HTR-8/SVneo (cell line): ENCODE measurements around the gene FAM120C.

Experiments used
- DNase-seq: peaks from one replicate; pipeline ENCODE4 v3.0.0; 2011; ENCODE audit warnings: low spot score, mixed read lengths; ENCODE audit not compliant: insufficient read length
- FAIRE-seq: peaks from 2 replicates; lab custom pipeline; 2011; peaks lifted over from hg19 to GRCh38; lab: Jason Lieb, UNC

The FAM120C gene

GRCh38 chrX:54182864-54183613 lies at the start of gene FAM120C:
FAM120C (minus strand) TSS chrX:54183254; CDS start chrX:54183198, 56 bp downstream.
- FAIRE-seq, result no peak
- peak; percentile 68 for DNase-seq

GRCh38 chrX:54230435-54231148 lies 47.5 kb upstream of the FAM120C start:
- FAIRE-seq (no peak), DNase-seq (no peak)

GRCh38 chrX:54223581-54223980 lies 40.5 kb upstream of the FAM120C start:
- no peak for FAIRE-seq
- DNase-seq, result no peak

- DNase-seq, result no peak
Observed at GRCh38 chrX:54213603-54214002, 30.5 kb upstream of the FAM120C start.

GRCh38 chrX:54208531-54208930 lies 25.5 kb upstream of the FAM120C start:
- no peak for FAIRE-seq
- no peak for DNase-seq

More at GRCh38 chrX:54213603-54214002, 30.5 kb upstream of the FAM120C start:
- no peak for FAIRE-seq

- no peak for FAIRE-seq
- DNase-seq, result no peak
Observed at GRCh38 chrX:54198262-54198661, 15.2 kb upstream of the FAM120C start.

GRCh38 chrX:54194982-54195588 lies 12.0 kb upstream of the FAM120C start:
- no peak for FAIRE-seq
- DNase-seq, result no peak

GRCh38 chrX:54193085-54193821 lies 10.2 kb upstream of the FAM120C start:
- DNase-seq, result no peak
- no peak for FAIRE-seq

GRCh38 chrX:54184474-54184873 lies 1.4 kb upstream of the FAM120C start:
- FAIRE-seq (no peak), DNase-seq (no peak)

GRCh38 chrX:54182194-54182863 lies 725 bp downstream of the FAM120C start:
- DNase-seq (peak; percentile 17), FAIRE-seq (no peak)

GRCh38 chrX:54181202-54181953 lies 1.7 kb downstream of the FAM120C start:
- DNase-seq (no peak), FAIRE-seq (no peak)

- FAIRE-seq, result no peak
- no peak for DNase-seq
Observed at GRCh38 chrX:54180403-54180802, 2.7 kb downstream of the FAM120C start.

GRCh38 chrX:54178100-54178940 lies 4.7 kb downstream of the FAM120C start:
- DNase-seq, result peak; percentile 25

GRCh38 chrX:54177306-54177705 lies 5.7 kb downstream of the FAM120C start:
- no peak for FAIRE-seq
- no peak for DNase-seq

More at GRCh38 chrX:54178100-54178940, 4.7 kb downstream of the FAM120C start:
- FAIRE-seq, result no peak

- DNase-seq, result no peak
- no peak for FAIRE-seq
Observed at GRCh38 chrX:54173791-54174190, 9.3 kb downstream of the FAM120C start.

GRCh38 chrX:54172455-54172854 lies 10.6 kb downstream of the FAM120C start:
- FAIRE-seq (no peak), DNase-seq (no peak)

GRCh38 chrX:54171527-54172250 lies 11.4 kb downstream of the FAM120C start:
- no peak for DNase-seq
- FAIRE-seq, result no peak

GRCh38 chrX:54171091-54171490 lies 12.0 kb downstream of the FAM120C start:
- DNase-seq, result no peak
- FAIRE-seq, result no peak
